GM23248 (cell line): ENCODE measurements around the gene ZNF853.

Experiments used
- EZH2 ChIP-seq: fragments of 200-600 bp; sonication (generic); IDR thresholded peaks from 2 replicates; pipeline ENCODE4 v1.6.1; 2018; ENCODE audit warnings: antibody characterized with exemption, mild to moderate bottlenecking; ENCODE audit not compliant: insufficient read depth, poor library complexity, severe bottlenecking
- EZH2phosphoT487 ChIP-seq: fragments of 200-600 bp; sonication (generic); IDR thresholded peaks from 2 replicates; pipeline ENCODE4 v1.6.1; 2018; ENCODE audit warnings: antibody characterized with exemption, moderate library complexity, mild to moderate bottlenecking, low read depth; ENCODE audit not compliant: insufficient read depth

- TF ChIP-seq EZH2 (no peak), EZH2phosphoT487 (no peak)
These were observed 24.7 kb upstream of the ZNF853 start for GRCh38 chr7:6590645-6591110.
